T47D (cell line): ENCODE results near the gene PDE8A.
"Not testable (repeated sequence)": the region's sequence is repeated elsewhere in the genome, so short reads cannot be mapped to it uniquely, and the experiment has no call there.

Experiments
- DNase-seq, 2 experiments: peaks; one replicate each; pipeline versions ENCODE4 v3.0.0 to v3.0.0-alpha.2; 2011 to 2012; ENCODE audit warnings: low read depth in 1 of 2, low spot score in 1 of 2
- JUND ChIP-seq: IDR thresholded peaks from 2 replicates; pipeline ENCODE4 v1.6.1; 2012; ENCODE audit warnings: low read depth
- in situ Hi-C: cut with HindIII; loops from 2 replicates; pipeline ENCODE4 v1.10.0; 2016; ENCODE audit warnings: low sequenced_read_pairs, low pct_unique_long_range_greater_than_20kb

Gene PDE8A

GRCh38 chr15:85011160-85011571, 29.5 kb downstream of the PDE8A start:
- TF ChIP-seq JUND: no peak
- DNase-seq: no peak
- in situ Hi-C loops: no loop called here

- in situ Hi-C loops, DNase-seq: not testable (repeated sequence)
These were observed 30.1 kb downstream of the PDE8A start for GRCh38 chr15:85011724-85012123.

- no peak for DNase-seq
These were observed 32.1 kb downstream of the PDE8A start for GRCh38 chr15:85013785-85014184.

DNA sequence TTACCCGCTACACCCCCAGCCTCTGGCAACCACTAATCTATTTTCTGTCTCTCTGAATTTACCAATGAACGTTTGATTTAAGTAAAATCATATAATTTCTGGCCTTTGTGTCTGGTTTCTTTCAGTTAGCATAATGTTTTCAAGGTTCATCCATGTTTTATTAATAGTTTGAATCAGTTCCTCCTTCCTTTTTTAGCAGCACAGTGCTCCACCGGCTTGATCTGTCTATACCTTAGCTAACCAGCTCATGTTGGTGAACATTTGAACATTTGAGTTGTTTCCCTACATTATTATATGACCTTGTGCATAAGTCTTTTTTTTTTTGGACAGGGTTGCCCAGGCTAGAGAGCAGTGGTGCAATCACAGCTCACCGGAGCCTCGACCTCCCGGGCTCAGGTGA, 33.3 kb downstream of the PDE8A start:
- no peak for DNase-seq
- TF ChIP-seq JUND: no peak
- in situ Hi-C loops: no loop called here

More at GRCh38 chr15:85013785-85014184, 32.1 kb downstream of the PDE8A start:
- no peak for TF ChIP-seq JUND
- in situ Hi-C loops: no loop called here

DNA sequence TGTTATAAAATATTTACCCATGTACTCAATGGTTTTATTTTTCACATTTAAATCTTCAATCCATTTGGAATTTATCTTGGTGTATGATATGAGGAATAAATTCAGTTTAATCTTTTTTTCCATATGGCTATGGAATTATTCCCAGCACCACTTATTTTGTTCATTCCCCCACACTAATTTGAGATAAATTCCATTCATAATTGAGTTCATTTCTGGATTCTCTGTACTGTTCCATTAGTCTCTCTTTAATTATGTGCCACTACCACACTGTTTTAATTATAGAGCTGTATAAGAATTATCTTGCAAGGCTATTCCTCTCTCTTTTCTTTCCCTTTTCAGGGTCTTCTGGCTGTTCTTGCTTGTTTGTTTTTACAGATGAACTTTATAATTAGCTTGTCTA, 34.6 kb downstream of the PDE8A start:
- DNase-seq: no peak
- in situ Hi-C loops: no loop called here
- TF ChIP-seq JUND: no peak

GRCh38 chr15:85019815-85020590, 38.3 kb downstream of the PDE8A start:
- DNase-seq: no peak
- no peak for TF ChIP-seq JUND
- in situ Hi-C loops: no loop called here

DNA sequence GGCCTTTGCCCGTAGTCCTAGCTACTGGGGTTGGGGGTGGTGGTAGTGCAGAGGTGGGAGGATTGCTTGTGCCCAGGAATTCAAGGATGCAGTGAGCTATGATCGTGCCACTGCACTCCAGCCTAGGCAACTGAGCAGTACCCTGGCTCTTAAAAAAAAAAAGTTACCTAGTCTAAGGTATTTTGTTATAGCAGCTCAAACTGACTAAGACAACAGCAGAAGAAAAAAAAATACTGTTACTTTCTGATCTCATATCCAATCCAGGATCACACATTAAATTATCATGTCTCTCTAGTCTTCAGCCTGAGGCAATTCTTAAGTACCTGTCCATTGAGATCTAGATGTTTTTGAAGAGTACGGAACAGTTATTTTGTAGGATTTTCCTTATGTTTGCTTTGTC, 39.8 kb downstream of the PDE8A start:
- DNase-seq: no peak
- TF ChIP-seq JUND: no peak
- in situ Hi-C loops: no loop called here

GRCh38 chr15:85022860-85023403, 41.3 kb downstream of the PDE8A start:
- in situ Hi-C loops: no loop called here
- no peak for TF ChIP-seq JUND
- DNase-seq: peak in 1 of 2 experiments; percentile 54

DNA sequence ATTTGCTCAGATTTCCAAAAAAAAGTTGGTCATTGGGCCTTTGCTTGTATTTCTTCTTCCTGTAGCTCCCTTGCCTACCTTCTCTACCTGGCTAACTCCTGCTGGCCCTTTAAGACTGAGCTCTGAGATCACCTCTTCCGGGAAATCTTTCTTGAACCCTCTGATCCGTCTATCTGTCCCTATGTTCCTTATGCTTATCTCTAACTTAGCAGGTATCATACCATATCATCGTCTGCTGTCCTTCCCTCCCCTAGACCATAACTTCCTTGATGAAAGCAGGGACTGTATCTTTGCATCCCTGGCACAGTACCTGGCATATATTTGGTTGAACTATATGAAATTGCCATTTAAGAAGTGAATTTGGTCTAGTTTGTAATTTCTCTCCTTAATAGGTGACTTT, 42.3 kb downstream of the PDE8A start:
- in situ Hi-C loops: no loop called here
- TF ChIP-seq JUND: no peak
- no peak for DNase-seq

DNA sequence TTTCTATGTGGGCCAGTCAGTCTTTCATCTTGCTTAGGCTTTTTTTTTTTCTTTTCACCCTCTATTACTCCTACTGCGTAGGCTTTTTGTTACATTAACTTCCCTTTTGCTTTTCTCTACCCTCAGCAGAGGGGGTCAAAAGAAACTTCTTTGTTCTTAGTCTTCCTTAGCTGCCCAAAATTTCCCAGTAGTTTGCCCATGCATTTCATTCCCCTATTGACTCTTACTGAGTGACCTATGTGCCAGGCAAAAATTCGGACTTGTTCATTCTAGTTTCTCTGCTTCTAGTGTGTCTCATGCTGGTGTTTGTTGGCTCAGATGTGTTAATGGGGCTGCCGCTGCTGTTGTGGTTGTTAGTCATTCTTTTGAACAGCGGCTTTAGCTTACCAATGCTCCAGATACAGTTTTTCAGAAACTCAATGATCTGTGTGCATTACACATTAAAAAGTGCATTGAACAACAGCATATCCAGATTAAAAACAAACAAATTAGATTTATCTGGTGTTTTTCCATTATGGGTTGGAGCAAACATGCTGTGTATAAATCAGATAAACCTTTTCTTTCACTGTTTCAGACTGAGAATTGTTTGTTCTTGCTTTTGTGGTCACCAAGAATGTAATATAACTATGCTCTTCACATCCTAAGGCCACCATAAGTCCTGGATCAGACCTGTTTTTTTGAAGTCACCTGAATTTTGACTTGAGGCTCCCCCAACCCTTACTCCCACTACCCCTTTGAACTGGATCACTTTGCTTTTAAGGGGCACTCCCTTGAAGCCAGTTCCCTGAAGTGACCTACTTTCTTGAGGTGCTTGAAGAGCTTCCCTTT, 43.1 kb downstream of the PDE8A start:
- in situ Hi-C loops: no loop called here
- peak in 1 of 2 experiments; percentile 75 for DNase-seq
- TF ChIP-seq JUND: no peak

DNA sequence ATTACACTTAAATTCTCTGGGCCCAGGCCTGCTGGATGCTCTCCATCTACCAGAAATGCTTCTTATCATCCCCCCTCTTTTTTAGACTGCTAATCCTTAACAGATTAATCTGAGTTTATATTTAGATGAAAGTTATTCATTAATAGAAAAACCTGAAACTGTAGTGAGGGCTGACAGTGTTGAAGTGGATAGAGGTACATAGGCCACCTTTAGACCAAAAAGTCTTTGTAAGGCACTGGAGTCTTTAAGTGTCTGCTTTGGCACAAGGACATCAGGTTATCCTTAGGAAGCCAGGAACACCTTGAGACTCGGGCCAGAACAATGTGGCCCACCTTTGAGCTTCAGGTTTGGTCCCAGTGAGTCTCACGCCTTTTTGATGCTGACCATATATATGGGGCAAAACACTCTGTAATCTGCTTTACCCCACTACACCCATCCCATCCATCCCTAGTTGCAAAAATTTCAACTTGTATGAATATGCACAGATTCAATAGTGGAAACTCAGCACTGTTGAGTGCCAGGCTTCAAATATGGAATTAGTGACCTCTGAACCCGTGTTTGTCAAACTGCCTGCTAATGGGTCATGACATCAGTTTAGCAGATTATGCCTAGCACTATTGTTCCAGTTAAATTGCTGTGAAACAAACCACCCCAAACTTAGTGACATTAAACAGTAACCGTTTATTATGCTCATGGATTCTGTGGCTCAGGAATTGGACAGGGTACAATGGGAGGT, 44.0 kb downstream of the PDE8A start:
- in situ Hi-C loops: no loop called here
- no peak for TF ChIP-seq JUND
- no peak for DNase-seq

DNA sequence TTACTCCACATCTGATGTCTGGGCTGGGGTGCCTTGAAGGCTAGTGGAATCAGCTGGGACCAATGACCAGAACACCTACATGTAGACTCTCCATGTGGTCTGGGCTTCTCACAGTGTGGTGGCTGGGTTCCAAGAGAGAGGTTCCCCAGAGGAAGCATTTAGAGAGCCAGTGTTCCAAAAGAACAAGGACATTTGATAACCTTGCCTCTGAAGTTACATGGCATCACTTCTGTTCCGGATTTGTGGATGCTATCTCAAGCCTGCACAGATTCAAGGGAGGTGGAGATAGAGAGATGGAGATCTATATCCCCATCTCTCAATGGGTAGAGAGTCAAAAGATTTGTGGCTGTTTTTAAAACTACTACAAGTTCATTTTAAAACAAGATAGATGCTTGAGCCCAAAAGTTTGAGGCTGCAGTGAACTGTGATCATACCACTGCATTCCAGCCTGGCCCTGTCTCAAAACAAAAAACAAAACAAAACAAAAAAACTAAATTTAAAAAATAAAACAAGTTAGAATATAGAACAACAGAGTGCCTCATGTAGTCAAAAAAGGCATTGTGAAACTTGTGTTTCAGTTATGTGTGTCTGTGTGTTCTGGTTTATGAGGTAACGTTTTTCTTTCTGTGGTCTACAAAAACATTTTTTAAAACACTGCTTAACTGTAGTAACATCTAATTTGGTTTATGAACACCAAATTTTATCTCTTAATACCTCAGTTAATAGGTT, 44.8 kb downstream of the PDE8A start:
- in situ Hi-C loops: no loop called here
- TF ChIP-seq JUND: no peak
- DNase-seq: no peak
